Vagina (tissue), 2 donors: ENCODE results near the gene RNF227.

Source experiments
- CTCF ChIP-seq, 3 experiments: fragments of 450-650 bp in 2 of 3; fragments of 200-600 bp in 1 of 3; sonication (generic) in 1 of 3; IDR thresholded peaks; one replicate each; pipeline ENCODE4 v1.5.1; 2017 to 2019; ENCODE audit warnings: antibody characterized with exemption in 3 of 3, mild to moderate bottlenecking in 2 of 3, moderate library complexity in 2 of 3
- POLR2A ChIP-seq, 2 donors: fragments of 450-650 bp; IDR thresholded peaks; one replicate each; pipeline ENCODE4 v1.6.1; 2017; ENCODE audit warnings: antibody characterized with exemption in 2 of 2, mild to moderate bottlenecking in 2 of 2, moderate library complexity in 2 of 2

GRCh38 chr17:7883781-7884386, 32.2 kb downstream of the RNF227 start:
- TF ChIP-seq CTCF (IDR thresholded peaks at IDR 0.05) (no peak), POLR2A (IDR thresholded peaks at IDR 0.05) (no peak)
